Colon (tissue), 2 donors: ENCODE results near the gene NEU1.

Experiments used
- FAIRE-seq: peaks from 2 replicates; lab custom pipeline; 2012; peaks lifted over from hg19 to GRCh38; lab: Jason Lieb, UNC
- donor health status: control.
- donor health status: control.

The NEU1 gene

GRCh38 chr6:31896493-31896855 lies 33.9 kb upstream of the NEU1 start:
- no peak for FAIRE-seq

GRCh38 chr6:31892821-31893220 lies 30.2 kb upstream of the NEU1 start:
- no peak for FAIRE-seq

- FAIRE-seq, result no peak
Measured at GRCh38 chr6:31889331-31889972, 26.8 kb upstream of the NEU1 start.

- FAIRE-seq, result no peak
Measured at GRCh38 chr6:31888276-31889258, 25.9 kb upstream of the NEU1 start.

- FAIRE-seq, result no peak
Measured at GRCh38 chr6:31887173-31888007, 24.8 kb upstream of the NEU1 start.

- FAIRE-seq, result no peak
Measured at GRCh38 chr6:31886541-31886991, 23.9 kb upstream of the NEU1 start.

GRCh38 chr6:31884528-31885035 lies 22.0 kb upstream of the NEU1 start:
- FAIRE-seq, result no peak

- no peak for FAIRE-seq
Measured at GRCh38 chr6:31883676-31884075, 21.1 kb upstream of the NEU1 start.

GRCh38 chr6:31882344-31882743 lies 19.7 kb upstream of the NEU1 start:
- FAIRE-seq, result no peak

GRCh38 chr6:31881136-31881859 lies 18.7 kb upstream of the NEU1 start:
- FAIRE-seq, result no peak

GRCh38 chr6:31880616-31881015 lies 18.0 kb upstream of the NEU1 start:
- no peak for FAIRE-seq

- FAIRE-seq, result no peak
Measured at GRCh38 chr6:31879901-31880300, 17.3 kb upstream of the NEU1 start.

GRCh38 chr6:31879143-31879542 lies 16.5 kb upstream of the NEU1 start:
- no peak for FAIRE-seq

GRCh38 chr6:31878726-31879125 lies 16.1 kb upstream of the NEU1 start, which contains the start of gene SLC44A4:
Gene SLC44A4, minus strand, starts transcription at chr6:31878997. Its CDS starts 17 bp downstream, at chr6:31878980.
- FAIRE-seq, result no peak

- FAIRE-seq, result no peak
Measured at GRCh38 chr6:31878222-31878621, 15.6 kb upstream of the NEU1 start.

- no peak for FAIRE-seq
Measured at GRCh38 chr6:31877651-31878161, 15.1 kb upstream of the NEU1 start.

GRCh38 chr6:31877125-31877650 lies 14.6 kb upstream of the NEU1 start:
- no peak for FAIRE-seq

- no peak for FAIRE-seq
Measured at GRCh38 chr6:31876357-31876756, 13.7 kb upstream of the NEU1 start.

- no peak for FAIRE-seq
Measured at GRCh38 chr6:31875877-31876276, 13.3 kb upstream of the NEU1 start.

GRCh38 chr6:31874836-31875572 lies 12.4 kb upstream of the NEU1 start:
- no peak for FAIRE-seq
